Neuron (in vitro differentiated cells): ENCODE measurements around the gene FHOD3.

Experiments used
- H2AFZ ChIP-seq: one replicate; pipeline ENCODE4 v1.6.1; 2013; ENCODE audit warnings: low read depth, mild to moderate bottlenecking, inconsistent platforms, low read length, moderate library complexity
- H3K27me3 ChIP-seq: one replicate; pipeline ENCODE4 v1.6.1; 2013; ENCODE audit warnings: low read length; ENCODE audit not compliant: insufficient read depth
- H3K36me3 ChIP-seq: one replicate; pipeline ENCODE4 v1.6.1; 2013; ENCODE audit warnings: low read length; ENCODE audit not compliant: insufficient read depth
- H3K4me1 ChIP-seq: one replicate; pipeline ENCODE4 v1.6.1; 2013; ENCODE audit warnings: low read length; ENCODE audit not compliant: insufficient read depth
- H3K4me3 ChIP-seq: 2 replicates; pipeline ENCODE4 v1.5.1; 2013; ENCODE audit warnings: mild to moderate bottlenecking, low read length, moderate library complexity
- H3K9me3 ChIP-seq: one replicate; pipeline ENCODE4 v1.6.1; 2013; ENCODE audit warnings: low read length

The FHOD3 gene

GRCh38 chr18:36374262-36374661 is 76.7 kb downstream of the FHOD3 start:
- Histone ChIP-seq H3K4me3 (no peak overlapping the region), H3K36me3 (peaks cover 2% of the 10 kb centered on the region), H3K4me1 (peaks cover 14% of the 10 kb centered on the region), H3K27me3 (no peaks in the 10 kb centered on the region), H3K9me3 (peaks cover 2% of the 10 kb centered on the region), H2AFZ (no peak overlapping the region)

DNA sequence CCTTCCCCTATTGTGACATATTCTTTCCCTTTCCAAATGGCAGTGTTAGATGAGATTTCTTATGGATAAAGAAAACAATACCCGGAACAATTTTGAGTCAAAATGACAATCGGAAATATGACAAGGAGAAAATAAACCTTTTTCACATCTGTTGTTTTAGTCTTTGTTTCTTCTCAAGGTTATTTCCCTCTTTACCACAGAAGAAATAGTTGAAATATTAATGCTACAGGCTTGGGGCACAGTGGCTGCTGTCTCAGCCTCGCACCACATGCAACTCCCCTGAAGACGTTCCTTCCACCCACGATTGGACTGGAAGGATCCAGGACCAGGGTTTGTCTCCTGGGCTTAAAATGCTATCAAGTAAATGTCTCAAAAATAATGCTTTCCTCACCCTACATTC is 77.6 kb downstream of the FHOD3 start:
- Histone ChIP-seq H3K4me1 (peaks cover 14% of the 10 kb centered on the region), H3K4me3 (no peak overlapping the region), H3K9me3 (peaks cover 2% of the 10 kb centered on the region), H3K36me3 (peaks cover 2% of the 10 kb centered on the region), H3K27me3 (no peaks in the 10 kb centered on the region), H2AFZ (no peak overlapping the region)

DNA sequence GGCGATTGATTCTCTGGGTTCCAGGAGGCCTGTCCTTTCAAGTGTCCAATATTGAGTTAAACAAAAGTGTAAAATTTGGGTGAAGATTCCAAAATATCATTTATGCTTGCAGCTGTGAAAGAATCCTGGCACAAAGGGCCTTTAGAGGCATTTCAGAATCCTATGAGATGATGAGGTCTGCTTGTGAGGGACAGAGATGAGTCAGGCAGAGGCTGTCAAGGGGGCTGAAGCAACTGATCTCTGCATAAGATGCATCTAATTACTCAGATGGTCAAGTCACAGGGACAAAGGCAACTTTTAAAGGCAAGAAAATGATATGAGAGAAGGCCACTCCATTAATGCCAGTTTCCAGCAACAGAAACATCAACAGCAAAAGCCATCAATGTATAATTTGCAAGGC is 78.8 kb downstream of the FHOD3 start:
- Histone ChIP-seq H2AFZ (no peak overlapping the region), H3K27me3 (no peaks in the 10 kb centered on the region), H3K4me3 (no peak overlapping the region), H3K9me3 (peaks cover 2% of the 10 kb centered on the region), H3K4me1 (peaks cover 14% of the 10 kb centered on the region), H3K36me3 (peaks cover 2% of the 10 kb centered on the region)

DNA sequence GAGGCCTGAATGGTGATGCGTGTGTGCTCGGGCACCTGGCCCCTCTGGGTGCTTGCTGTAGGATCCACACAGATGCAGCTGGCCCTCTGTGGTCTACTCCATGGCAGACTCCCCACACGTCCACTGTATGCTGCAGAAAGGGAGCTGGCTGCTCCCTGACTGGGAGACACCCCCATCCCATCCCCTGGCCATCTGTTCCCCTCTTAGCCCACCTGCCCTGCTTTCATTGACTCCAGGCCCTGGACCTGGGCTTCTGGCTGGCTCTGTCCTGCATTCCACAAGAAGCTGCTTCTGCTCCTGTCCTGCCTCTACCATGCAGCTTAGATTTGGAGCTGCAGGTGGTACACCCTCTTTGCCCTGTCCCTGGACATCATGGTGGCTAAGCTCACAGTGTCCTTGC is 80.1 kb downstream of the FHOD3 start:
- H3K4me1 ChIP-seq, result peaks cover 14% of the 10 kb centered on the region
- H3K27me3 ChIP-seq, result no peaks in the 10 kb centered on the region
- H3K36me3 ChIP-seq, result peaks cover 2% of the 10 kb centered on the region
- no peaks in the 10 kb centered on the region for H3K9me3 ChIP-seq
- H3K4me3 ChIP-seq, result no peak overlapping the region
- H2AFZ ChIP-seq, result no peak overlapping the region

DNA sequence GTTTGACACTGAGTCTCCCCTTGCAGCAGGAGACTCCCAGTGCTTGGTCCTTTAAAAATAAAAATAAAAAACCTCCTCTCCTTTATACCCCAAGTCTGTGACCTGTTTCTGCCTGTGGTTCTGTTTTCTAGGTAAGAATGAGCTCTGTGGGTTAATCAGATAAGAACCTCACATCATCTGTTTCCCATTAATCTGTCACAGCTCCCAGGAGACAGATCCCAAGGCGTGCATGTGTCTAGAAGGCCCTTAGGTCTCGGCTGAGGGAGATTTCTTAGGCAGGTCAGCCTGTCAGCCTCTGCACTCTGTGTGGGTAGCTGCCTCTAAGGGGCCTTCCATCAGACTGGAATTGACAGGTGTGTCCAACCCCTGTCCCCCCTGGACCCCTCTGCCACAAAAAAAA is 80.7 kb downstream of the FHOD3 start:
- Histone ChIP-seq H3K9me3 (no peaks in the 10 kb centered on the region), H3K36me3 (no peaks in the 10 kb centered on the region), H2AFZ (no peak overlapping the region), H3K4me1 (peaks cover 14% of the 10 kb centered on the region), H3K4me3 (no peak overlapping the region), H3K27me3 (no peaks in the 10 kb centered on the region)

DNA sequence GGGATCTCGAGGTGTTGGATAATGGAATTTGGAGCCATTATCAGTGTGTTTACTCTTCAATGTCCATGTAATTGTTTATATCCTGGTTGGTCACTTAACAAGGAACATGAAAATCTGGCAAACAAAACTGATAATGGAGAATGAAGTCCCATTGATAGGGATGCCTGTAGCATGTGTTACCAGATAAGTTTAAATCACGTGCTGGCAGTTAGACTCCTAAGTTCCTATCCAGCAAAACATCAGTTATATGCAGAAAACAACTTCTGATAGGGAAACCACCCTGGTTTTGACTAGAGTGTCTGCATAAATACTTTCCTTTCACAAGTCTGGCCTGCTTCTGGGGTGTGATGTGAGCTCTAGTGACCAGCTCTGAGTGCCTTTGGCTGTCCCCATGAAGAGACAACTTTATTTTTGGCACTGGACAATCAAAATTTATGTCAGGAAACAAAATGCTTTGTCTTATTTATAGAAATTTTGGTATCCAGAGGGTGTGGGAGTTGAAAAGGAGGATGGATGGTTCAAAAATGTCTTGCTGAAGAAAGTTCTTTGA is 82.0 kb downstream of the FHOD3 start:
- H3K4me1 ChIP-seq, result peaks cover 14% of the 10 kb centered on the region
- H3K27me3 ChIP-seq, result no peaks in the 10 kb centered on the region
- no peaks in the 10 kb centered on the region for H3K36me3 ChIP-seq
- no peaks in the 10 kb centered on the region for H3K9me3 ChIP-seq
- no peak overlapping the region for H2AFZ ChIP-seq
- no peak overlapping the region for H3K4me3 ChIP-seq

DNA sequence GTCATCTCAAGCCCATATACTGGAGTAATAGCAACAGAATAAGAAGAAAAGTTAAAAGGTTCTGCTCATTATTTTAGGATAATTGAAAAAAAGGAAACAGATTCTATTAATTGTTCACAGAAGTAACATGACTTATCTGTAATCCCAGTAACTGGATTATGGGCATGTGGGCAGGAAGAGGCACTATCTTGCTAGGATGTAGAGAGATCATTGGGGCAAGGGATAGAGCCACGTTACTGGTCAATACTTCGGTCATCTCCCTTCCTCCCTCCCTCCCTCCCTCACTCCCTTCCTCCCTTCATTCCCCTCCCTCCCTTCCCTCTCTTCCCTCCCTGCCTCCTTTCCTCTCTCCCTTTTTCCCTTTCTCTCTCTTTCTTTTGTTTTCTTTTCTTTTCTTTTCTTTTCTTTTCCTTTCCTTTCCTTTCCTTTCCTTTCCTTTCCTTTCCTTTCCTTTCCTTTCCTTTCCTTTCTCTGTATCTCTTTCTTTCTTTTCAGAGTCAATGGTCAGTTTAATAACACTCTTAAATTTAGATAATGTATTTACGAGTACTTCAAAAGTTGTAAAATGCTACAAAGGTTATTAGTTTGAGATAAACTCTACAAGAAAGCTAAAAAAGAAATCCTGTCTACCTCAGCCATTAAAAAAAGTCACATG is 82.8 kb downstream of the FHOD3 start:
- no peaks in the 10 kb centered on the region for H3K9me3 ChIP-seq
- no peaks in the 10 kb centered on the region for H3K27me3 ChIP-seq
- no peak overlapping the region for H3K4me3 ChIP-seq
- H3K36me3 ChIP-seq, result no peaks in the 10 kb centered on the region
- no peak overlapping the region for H2AFZ ChIP-seq
- peaks cover 14% of the 10 kb centered on the region for H3K4me1 ChIP-seq

DNA sequence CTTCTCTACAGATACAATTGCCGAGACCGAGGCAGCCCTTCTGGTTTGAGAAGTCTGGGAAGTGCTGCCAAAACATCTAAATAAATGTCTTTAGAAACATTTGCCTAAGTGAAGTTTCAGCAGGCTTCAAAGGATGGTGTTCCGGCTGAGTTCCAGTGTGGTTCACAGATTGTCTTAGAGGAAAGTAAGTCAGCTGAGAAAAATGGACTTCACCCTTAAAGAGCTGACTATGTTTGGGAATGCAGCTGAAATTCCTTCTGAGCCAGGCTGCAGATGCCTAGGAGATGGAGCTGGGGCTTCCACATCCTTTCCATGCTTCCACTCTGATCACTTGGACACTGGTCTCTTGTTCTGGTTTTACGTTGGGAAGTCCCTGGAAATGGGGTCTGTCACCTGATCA is 83.6 kb downstream of the FHOD3 start:
- H3K4me1 ChIP-seq, result peaks cover 9% of the 10 kb centered on the region
- H3K9me3 ChIP-seq, result no peaks in the 10 kb centered on the region
- no peaks in the 10 kb centered on the region for H3K36me3 ChIP-seq
- H2AFZ ChIP-seq, result no peak overlapping the region
- no peaks in the 10 kb centered on the region for H3K27me3 ChIP-seq
- H3K4me3 ChIP-seq, result no peak overlapping the region

DNA sequence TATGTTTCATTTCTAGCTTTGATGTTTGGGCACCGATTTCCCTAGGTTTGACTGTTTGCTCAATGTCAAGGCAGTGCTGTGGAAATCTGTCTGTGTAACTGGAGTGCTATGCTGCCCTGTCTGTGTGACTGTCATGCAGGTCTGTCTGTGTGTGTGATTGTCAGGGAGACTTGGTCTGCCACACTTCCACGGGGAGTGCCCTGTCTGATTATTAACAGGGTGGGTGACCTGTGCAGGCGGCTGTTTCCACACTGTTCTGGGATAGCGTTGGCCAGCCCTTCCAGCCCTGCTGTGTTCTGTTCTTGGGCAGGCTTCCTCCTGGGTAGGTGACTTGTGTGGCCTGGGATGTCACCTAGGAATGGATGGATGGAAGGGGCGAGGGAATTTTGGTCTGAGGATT is 85.3 kb downstream of the FHOD3 start:
- no peaks in the 10 kb centered on the region for H3K4me1 ChIP-seq
- H3K27me3 ChIP-seq, result no peaks in the 10 kb centered on the region
- H3K4me3 ChIP-seq, result no peak overlapping the region
- H3K9me3 ChIP-seq, result no peaks in the 10 kb centered on the region
- no peaks in the 10 kb centered on the region for H3K36me3 ChIP-seq
- no peak overlapping the region for H2AFZ ChIP-seq

DNA sequence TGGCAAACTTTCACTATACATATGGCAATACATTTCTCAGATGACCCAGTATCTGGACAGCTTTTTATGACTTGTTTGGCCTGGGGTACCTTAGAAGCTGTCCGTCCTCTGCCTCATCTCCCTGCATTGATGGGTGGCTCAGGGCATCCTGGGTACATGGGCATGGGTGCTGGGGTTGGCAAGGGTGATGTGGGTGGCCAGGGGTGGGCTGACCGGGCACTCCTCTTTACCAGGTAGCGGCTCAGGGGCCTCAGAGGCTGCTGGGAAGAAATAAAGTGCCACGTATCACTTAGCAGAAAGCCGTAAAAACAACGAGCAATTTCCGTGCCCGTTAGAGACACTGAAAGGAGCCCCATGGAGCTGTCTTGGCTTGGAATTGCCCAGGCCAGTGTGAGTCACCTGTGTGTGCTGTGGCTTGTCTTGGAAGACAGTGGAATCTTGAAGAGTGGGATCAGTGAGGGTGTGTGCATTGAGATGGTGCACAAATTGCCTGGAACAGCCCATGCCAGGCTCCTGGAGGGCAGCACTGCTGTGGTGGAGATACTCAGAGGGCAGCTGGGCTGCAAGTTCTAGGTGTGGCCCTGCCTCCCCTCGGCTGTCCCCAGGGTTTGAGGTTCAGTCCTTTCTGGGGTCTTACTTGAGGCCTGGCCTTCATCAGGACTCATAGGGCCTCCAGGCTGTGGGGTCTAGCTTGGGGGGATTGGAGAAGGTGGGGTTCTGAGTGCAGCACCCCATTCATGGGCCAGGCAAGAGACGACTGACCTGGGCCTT is 88.8 kb downstream of the FHOD3 start:
- Histone ChIP-seq H3K4me3 (no peak overlapping the region), H3K27me3 (no peaks in the 10 kb centered on the region), H3K4me1 (no peaks in the 10 kb centered on the region), H3K36me3 (no peaks in the 10 kb centered on the region), H3K9me3 (no peaks in the 10 kb centered on the region), H2AFZ (no peak overlapping the region)

DNA sequence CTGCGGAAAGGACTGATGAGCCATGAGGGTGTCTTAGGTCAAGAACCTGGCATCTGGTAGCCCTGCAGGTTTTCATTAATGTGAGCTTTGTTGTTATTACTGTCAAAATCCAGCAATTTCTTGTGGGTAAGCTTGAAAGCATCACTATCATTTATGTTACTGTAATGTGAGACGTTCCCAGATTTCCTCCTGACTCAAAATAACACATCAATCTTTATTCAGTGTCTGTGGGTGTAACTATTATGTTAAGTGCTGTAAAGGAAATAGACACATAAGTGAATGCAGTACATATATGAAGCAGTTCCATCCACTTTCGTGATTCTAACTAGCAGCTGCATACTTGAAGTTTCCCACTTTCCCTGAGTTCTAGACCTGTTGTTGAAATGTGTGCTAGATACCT is 89.8 kb downstream of the FHOD3 start:
- no peaks in the 10 kb centered on the region for H3K27me3 ChIP-seq
- no peak overlapping the region for H3K4me3 ChIP-seq
- no peaks in the 10 kb centered on the region for H3K36me3 ChIP-seq
- H3K9me3 ChIP-seq, result no peaks in the 10 kb centered on the region
- H3K4me1 ChIP-seq, result no peaks in the 10 kb centered on the region
- H2AFZ ChIP-seq, result no peak overlapping the region

GRCh38 chr18:36388310-36388709 is 90.8 kb downstream of the FHOD3 start:
- H3K36me3 ChIP-seq, result no peaks in the 10 kb centered on the region
- no peak overlapping the region for H2AFZ ChIP-seq
- H3K27me3 ChIP-seq, result no peaks in the 10 kb centered on the region
- no peaks in the 10 kb centered on the region for H3K9me3 ChIP-seq
- H3K4me1 ChIP-seq, result no peaks in the 10 kb centered on the region
- no peak overlapping the region for H3K4me3 ChIP-seq

GRCh38 chr18:36389027-36389426 is 91.5 kb downstream of the FHOD3 start:
- Histone ChIP-seq H2AFZ (no peak overlapping the region), H3K36me3 (no peaks in the 10 kb centered on the region), H3K4me1 (no peaks in the 10 kb centered on the region), H3K4me3 (no peak overlapping the region), H3K9me3 (no peaks in the 10 kb centered on the region), H3K27me3 (no peaks in the 10 kb centered on the region)
